Measurements from ENCODE around the gene ERC1.

The ERC1 gene

DNA sequence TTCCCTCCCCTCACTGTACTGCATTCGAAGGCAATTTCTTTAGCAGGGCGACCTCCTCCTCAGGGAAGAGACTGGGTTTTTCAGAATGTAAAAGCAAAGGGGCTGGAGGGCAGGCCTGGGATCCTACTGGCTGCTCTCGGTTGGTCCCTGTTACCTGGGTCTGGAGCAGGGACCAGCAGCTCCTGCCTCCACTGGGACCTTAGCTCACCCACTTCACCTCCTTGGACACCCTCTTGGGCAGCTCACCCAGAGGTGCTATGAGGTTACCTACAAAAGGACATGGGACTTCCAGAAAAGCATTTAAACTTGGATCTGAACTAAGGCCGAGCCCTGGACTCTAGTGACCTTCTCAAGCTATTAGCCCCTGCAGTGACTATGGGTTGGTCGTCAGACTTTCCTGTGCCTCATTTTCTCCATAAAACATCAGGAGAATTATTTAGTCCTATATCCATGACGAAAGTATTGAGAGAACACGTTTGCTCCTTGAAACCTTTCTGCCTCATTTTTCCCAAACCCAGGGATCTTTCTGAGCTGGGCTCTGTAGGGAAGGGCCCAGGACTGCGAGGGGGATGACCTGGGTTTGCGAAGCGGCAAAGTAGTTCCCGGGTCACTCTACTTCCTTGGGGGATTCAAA, 538.3 kb downstream of the ERC1 start:
- WGBS (ENCODE audit: insufficient coverage, insufficient read length): no CpG with 5 or more reads among the region's 11 CpGs
- Histone ChIP-seq H3K27me3 (ENCODE audit: control insufficient read depth, insufficient read depth, low read length) (peaks cover 36% of the 10 kb centered on the region), H3K27ac (ENCODE audit: low read length) (no peak overlapping the region), H3K9me3 (ENCODE audit: control insufficient read depth, insufficient read depth, low read length) (no peaks in the 10 kb centered on the region), H3K36me3 (ENCODE audit: control insufficient read depth, insufficient read depth, low read length) (no peaks in the 10 kb centered on the region), H3K4me3 (ENCODE audit: low read length) (peak overlapping the region; percentile 55; the same call in 1 of the 2 replicates), H3K4me1 (ENCODE audit: control insufficient read depth, insufficient read depth, low read length) (no peaks in the 10 kb centered on the region; the same call in 1 of the 2 replicates)
- no peak for DNase-seq (ENCODE audit: low read depth, low spot score)

DNA sequence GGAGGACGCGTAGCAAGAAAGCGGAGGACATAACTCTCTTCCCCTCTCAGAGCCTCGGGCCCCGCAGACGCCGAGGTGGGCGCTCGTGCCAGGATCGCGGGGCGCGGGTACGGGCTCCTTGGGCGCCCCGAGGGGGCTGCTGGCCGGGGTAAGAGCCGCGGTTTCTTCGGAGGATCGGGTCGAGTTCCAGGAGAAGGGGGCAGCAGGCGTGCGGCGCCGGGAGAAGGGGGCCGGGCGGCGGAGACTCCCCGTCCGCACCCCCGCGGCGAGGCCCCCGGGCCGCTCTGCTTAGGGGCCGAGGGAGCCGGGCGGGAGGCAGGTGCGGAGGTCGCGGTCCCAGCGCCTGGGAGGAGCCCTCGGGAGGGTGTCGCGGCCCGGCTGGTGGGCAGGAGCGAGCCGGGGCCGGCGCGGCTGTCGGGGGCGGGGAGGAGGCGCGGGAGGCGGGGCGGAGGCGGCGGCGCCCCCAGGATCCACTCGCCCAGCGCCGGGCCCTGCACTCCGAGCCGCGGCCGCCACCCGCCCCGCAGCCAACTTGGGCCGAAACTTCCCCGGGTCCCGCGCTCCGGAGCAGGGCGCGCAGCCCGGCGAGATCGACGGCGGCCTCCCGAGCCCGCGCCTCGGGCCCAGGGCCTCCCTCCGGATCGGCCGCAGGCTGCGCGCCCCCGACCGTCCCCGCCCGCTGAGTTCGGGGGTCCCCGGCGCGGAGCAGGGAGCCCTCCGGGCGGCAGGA, 539.0 kb downstream of the ERC1 start:
- no peak for DNase-seq (ENCODE audit: low read depth, low spot score)
- peaks cover 36% of the 10 kb centered on the region for H3K27me3 ChIP-seq (ENCODE audit: control insufficient read depth, insufficient read depth, low read length)

DNA sequence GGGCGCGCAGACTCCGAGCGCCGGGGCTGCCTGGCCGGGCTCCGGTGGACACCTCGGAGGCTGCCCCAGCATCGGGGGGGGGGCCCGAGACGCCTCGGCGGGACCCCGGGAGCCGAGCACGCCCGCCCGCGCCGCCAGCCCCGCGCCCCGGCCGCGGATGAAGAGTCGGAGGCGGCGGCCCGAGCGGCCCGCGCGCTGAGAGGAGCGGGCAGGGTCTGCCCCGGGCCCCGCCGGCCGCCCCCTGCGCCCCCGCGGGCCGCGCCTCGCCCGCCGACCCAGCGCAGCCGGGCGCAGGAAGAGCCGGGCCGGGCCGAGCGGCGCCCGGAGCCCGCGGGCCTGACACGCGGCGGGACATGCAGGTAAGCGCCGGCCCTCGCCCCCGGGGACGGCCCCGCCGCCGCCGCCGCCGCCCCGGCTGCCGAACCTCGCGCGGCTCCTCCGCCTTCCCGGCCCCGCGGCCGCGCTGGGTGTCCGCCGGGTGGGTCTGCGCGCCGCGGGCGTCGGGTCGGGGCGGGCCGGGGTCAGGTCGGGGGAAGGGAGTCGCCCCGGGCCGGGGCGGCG, 539.6 kb downstream of the ERC1 start:
- peaks cover 36% of the 10 kb centered on the region for H3K27me3 ChIP-seq (ENCODE audit: control insufficient read depth, insufficient read depth, low read length)
- peak overlapping the region; percentile 55; the same call in 1 of the 2 replicates for H3K4me3 ChIP-seq (ENCODE audit: low read length)
- no CpG with 5 or more reads among the region's 99 CpGs for WGBS (ENCODE audit: insufficient coverage, insufficient read length)

More for the DNA sequence above, 539.0 kb downstream of the ERC1 start:
- H3K36me3 ChIP-seq (ENCODE audit: control insufficient read depth, insufficient read depth, low read length): no peaks in the 10 kb centered on the region
- H3K4me1 ChIP-seq (ENCODE audit: control insufficient read depth, insufficient read depth, low read length): no peaks in the 10 kb centered on the region; the same call in 1 of the 2 replicates
- peak overlapping the region; percentile 55; the same call in 1 of the 2 replicates for H3K4me3 ChIP-seq (ENCODE audit: low read length)
- no CpG with 5 or more reads among the region's 101 CpGs for WGBS (ENCODE audit: insufficient coverage, insufficient read length)
- no peak overlapping the region for H3K27ac ChIP-seq (ENCODE audit: low read length)
- H3K9me3 ChIP-seq (ENCODE audit: control insufficient read depth, insufficient read depth, low read length): no peaks in the 10 kb centered on the region

DNA sequence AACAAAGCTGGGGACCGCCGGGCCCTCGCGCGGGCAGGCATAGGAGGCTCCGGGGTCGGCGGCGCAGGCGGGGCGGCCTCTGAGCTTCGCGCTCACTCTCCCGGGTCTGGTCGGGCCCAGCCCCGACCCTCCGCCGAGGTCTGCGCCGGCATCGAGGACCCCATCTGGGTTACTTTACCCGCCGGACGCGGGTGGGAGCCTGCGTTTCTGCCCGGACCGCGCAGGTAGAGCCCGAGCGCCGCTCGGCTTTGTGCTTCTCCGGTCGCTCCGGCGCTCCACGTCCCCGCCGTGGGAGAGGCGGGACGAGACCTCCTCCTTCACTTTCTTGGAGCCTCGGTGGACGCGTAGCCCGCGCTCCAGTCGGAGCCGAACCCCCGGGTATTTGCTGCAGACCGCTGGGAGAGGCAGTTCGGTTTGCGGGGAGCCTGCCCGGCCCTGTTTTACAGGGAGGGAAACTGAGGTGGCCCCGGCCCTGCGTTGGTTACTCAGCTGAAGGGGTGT, 540.2 kb downstream of the ERC1 start:
- Histone ChIP-seq H3K9me3 (ENCODE audit: control insufficient read depth, insufficient read depth, low read length) (no peaks in the 10 kb centered on the region), H3K4me3 (ENCODE audit: low read length) (peak overlapping the region; percentile 21; the same call in 1 of the 2 replicates), H3K36me3 (ENCODE audit: control insufficient read depth, insufficient read depth, low read length) (no peaks in the 10 kb centered on the region), H3K4me1 (ENCODE audit: control insufficient read depth, insufficient read depth, low read length) (no peaks in the 10 kb centered on the region; the same call in 1 of the 2 replicates), H3K27me3 (ENCODE audit: control insufficient read depth, insufficient read depth, low read length) (peaks cover 36% of the 10 kb centered on the region), H3K27ac (ENCODE audit: low read length) (no peak overlapping the region)
- no peak for DNase-seq (ENCODE audit: low read depth, low spot score)
- WGBS (ENCODE audit: insufficient coverage, insufficient read length): no CpG with 5 or more reads among the region's 56 CpGs

More for the DNA sequence above, 539.6 kb downstream of the ERC1 start:
- H3K27ac ChIP-seq (ENCODE audit: low read length): no peak overlapping the region
- no peaks in the 10 kb centered on the region for H3K9me3 ChIP-seq (ENCODE audit: control insufficient read depth, insufficient read depth, low read length)
- H3K4me1 ChIP-seq (ENCODE audit: control insufficient read depth, insufficient read depth, low read length): no peaks in the 10 kb centered on the region; the same call in 1 of the 2 replicates
- DNase-seq (ENCODE audit: low read depth, low spot score): no peak
- no peaks in the 10 kb centered on the region for H3K36me3 ChIP-seq (ENCODE audit: control insufficient read depth, insufficient read depth, low read length)

DNA sequence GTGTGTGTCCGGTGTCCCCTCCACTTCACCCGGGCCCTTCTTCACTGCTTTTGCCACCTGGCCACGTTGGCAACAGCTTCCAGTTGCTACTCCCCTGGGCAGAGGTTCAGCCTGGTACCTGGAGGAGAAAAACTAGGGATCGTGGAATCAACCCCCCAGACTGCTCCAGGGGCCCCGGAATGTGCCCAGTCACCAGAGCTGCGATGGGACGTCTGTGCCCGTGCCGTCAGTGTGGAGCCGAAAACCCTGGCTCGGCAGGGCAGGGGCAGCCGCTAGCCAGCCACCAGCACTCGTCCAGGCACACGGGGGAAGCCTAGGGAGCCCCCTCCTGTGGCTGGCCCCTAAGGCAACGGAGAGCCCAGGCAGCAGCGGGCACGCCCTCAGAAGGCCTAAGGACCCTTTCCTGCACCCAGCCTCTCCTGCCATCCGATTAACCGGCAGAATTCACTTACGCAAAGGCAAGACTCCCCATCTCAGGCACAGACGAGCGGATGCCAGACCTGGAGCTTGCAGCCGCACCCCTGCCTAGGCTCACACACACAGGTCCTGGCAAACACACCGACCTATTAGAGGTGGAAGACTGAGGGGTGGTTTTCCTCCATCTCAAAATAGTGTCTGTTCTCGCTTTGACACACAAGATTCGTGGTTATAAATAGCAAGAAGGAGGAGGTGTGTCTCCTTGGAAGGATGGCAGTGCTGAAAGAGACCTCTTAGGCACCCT, 540.8 kb downstream of the ERC1 start:
- Histone ChIP-seq H3K4me3 (ENCODE audit: low read length) (no peak overlapping the region; the same call in 1 of the 2 replicates), H3K4me1 (ENCODE audit: control insufficient read depth, insufficient read depth, low read length) (no peaks in the 10 kb centered on the region; the same call in 1 of the 2 replicates), H3K9me3 (ENCODE audit: control insufficient read depth, insufficient read depth, low read length) (no peaks in the 10 kb centered on the region), H3K36me3 (ENCODE audit: control insufficient read depth, insufficient read depth, low read length) (no peaks in the 10 kb centered on the region), H3K27me3 (ENCODE audit: control insufficient read depth, insufficient read depth, low read length) (peaks cover 36% of the 10 kb centered on the region), H3K27ac (ENCODE audit: low read length) (no peak overlapping the region)
- DNase-seq (ENCODE audit: low read depth, low spot score): no peak
- no CpG with 5 or more reads among the region's 26 CpGs for WGBS (ENCODE audit: insufficient coverage, insufficient read length)

DNA sequence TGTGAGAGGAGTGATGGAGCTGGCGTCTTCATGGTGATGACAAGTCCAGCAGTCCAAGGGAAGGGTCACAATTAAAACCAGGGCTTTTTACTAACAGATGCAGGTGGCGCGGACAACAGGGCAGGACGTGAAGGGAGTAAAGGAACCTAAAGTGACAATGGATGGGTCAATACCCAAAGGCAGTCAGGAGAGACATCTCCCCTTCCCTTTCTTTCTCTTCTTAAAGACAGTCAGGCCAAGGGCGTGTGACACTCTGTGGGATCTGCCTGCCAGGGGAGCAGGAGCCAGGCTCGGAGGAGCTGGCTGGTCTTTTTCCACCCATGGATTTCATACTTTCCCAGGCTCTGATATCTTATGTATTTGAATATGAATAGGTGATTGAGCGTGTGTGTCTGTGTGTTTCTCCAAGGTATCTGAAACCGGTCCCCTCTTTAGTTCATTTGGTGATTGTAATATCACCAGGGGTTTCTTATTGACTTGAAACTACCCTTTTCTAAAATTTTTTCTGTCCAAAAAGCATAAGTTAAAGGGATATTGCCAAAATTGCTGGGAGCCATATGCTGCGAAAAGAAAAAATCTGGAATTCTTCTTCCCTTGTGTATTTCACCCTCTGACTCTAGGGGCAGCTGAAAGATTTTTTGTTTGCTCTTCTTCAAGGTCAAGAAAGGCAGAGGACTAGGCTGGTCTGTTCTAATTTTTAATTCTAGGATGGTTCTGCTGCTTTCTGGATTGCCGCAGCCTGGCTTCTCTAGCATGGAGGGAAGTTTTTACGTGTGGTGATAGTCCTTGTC, 541.5 kb downstream of the ERC1 start:
- no peaks in the 10 kb centered on the region for H3K9me3 ChIP-seq (ENCODE audit: control insufficient read depth, insufficient read depth, low read length)
- DNase-seq (ENCODE audit: low read depth, low spot score): no peak
- peaks cover 36% of the 10 kb centered on the region for H3K27me3 ChIP-seq (ENCODE audit: control insufficient read depth, insufficient read depth, low read length)
- H3K27ac ChIP-seq (ENCODE audit: low read length): no peak overlapping the region
- no peak overlapping the region for H3K4me3 ChIP-seq (ENCODE audit: low read length)
- H3K4me1 ChIP-seq (ENCODE audit: control insufficient read depth, insufficient read depth, low read length): no peaks in the 10 kb centered on the region; the same call in 1 of the 2 replicates
- no CpG with 5 or more reads among the region's 11 CpGs for WGBS (ENCODE audit: insufficient coverage, insufficient read length)
- no peaks in the 10 kb centered on the region for H3K36me3 ChIP-seq (ENCODE audit: control insufficient read depth, insufficient read depth, low read length)

DNA sequence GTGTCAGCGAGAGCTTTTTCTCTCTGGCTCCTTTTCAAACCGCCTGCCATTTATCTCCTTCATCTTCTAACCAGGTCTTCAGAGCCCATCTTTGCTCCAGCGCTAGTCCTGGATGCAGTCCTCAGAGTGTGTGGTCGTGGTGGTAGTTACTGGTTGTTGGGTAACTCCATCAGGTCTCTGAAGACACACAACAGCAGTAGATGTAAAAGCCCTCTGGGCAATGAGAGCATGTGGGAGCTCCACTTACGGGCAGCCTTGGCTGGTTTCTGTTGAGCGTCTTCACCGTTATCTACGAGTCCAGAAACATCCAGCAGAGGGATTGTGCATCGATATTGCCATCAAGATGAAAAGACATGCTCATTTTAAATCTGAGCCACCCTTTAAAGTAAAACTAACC, 542.2 kb downstream of the ERC1 start:
- Histone ChIP-seq H3K36me3 (ENCODE audit: control insufficient read depth, insufficient read depth, low read length) (no peaks in the 10 kb centered on the region), H3K27me3 (ENCODE audit: control insufficient read depth, insufficient read depth, low read length) (peaks cover 36% of the 10 kb centered on the region), H3K4me1 (ENCODE audit: control insufficient read depth, insufficient read depth, low read length) (no peaks in the 10 kb centered on the region; the same call in 1 of the 2 replicates), H3K4me3 (ENCODE audit: low read length) (no peak overlapping the region), H3K27ac (ENCODE audit: low read length) (no peak overlapping the region), H3K9me3 (ENCODE audit: control insufficient read depth, insufficient read depth, low read length) (no peaks in the 10 kb centered on the region)
- no peak for DNase-seq (ENCODE audit: low read depth, low spot score)
- no CpG with 5 or more reads among the region's 9 CpGs for WGBS (ENCODE audit: insufficient coverage, insufficient read length)

DNA sequence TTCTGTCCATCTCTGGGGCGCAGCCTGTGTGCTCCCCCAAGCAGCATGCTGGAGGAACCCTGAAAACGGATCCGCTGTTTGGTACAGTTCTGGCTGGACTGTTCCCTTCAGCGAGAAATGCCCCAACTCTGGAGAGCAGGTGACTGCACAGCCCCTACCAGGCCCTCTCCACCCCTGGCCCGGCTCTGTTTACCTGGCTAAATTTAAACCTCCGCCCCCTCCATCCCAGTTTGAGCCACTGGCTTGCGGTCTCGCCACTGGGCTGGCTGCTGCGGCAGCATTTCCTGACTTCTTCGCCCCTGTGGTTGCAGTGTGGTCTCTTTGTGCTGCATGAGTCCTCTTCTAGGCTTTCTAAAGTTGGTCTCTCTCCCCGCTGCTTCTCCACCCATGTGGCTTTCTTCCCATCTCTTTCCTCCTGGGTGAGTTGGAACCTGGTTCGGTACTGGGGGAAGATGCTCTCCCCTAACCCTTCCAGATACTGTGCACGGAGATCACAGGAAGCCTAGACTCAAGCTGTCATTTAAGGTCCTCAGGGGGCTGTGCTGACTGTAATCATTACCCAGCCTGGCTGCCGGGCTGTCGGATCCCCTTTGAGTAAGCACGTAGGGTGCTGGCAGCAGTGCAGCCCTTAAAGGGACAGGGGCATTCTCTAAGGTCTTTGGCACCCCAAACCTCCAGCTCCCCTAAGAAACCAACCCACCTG, 542.7 kb downstream of the ERC1 start:
- DNase-seq (ENCODE audit: low read depth, low spot score): no peak
- no peaks in the 10 kb centered on the region for H3K36me3 ChIP-seq (ENCODE audit: control insufficient read depth, insufficient read depth, low read length)
- H3K4me3 ChIP-seq (ENCODE audit: low read length): no peak overlapping the region
- WGBS (ENCODE audit: insufficient coverage, insufficient read length): no CpG with 5 or more reads among the region's 16 CpGs
- no peak overlapping the region for H3K27ac ChIP-seq (ENCODE audit: low read length)
- H3K9me3 ChIP-seq (ENCODE audit: control insufficient read depth, insufficient read depth, low read length): no peaks in the 10 kb centered on the region
- peaks cover 34% of the 10 kb centered on the region for H3K27me3 ChIP-seq (ENCODE audit: control insufficient read depth, insufficient read depth, low read length)
- no peaks in the 10 kb centered on the region; the same call in 1 of the 2 replicates for H3K4me1 ChIP-seq (ENCODE audit: control insufficient read depth, insufficient read depth, low read length)

DNA sequence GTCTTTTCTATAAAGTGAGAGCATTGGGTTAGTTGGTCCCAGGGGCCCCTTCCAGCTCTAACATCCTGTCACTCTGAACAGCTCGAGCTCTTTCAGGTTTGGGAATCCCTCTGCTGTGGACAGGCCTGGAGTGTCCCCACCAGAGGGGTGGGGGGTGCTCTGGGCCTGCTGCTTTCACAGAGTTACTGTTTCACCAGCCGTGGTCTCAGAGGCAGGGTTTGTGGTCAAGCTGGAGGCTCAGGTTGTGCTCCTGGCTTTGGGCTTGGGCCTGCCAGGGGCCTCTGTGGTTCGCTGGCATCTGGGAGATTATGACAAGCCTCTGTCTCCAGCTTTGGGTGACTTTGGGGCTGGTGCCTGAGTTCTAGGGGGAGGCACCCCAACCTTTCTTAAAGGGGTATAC, 543.7 kb downstream of the ERC1 start:
- Histone ChIP-seq H3K36me3 (ENCODE audit: control insufficient read depth, insufficient read depth, low read length) (no peaks in the 10 kb centered on the region), H3K9me3 (ENCODE audit: control insufficient read depth, insufficient read depth, low read length) (no peaks in the 10 kb centered on the region), H3K4me3 (ENCODE audit: low read length) (no peak overlapping the region), H3K4me1 (ENCODE audit: control insufficient read depth, insufficient read depth, low read length) (no peaks in the 10 kb centered on the region; the same call in 1 of the 2 replicates), H3K27ac (ENCODE audit: low read length) (no peak overlapping the region), H3K27me3 (ENCODE audit: control insufficient read depth, insufficient read depth, low read length) (peaks cover 24% of the 10 kb centered on the region)
- no peak for DNase-seq (ENCODE audit: low read depth, low spot score)
- no CpG with 5 or more reads among the region's 3 CpGs for WGBS (ENCODE audit: insufficient coverage, insufficient read length)

Data from iPS DF 6.9 (cell line).